GM10248 (cell line): ENCODE measurements around the gene AFAP1.
A peak's percentile ranks its signal among the peaks of the same experiment; 100 is the strongest.

ENCODE experiments used
- CTCF ChIA-PET: fragments of 300-600 bp; sonication (Branson Sonifier 250); formaldehyde crosslinking; extraction: SDS; loops from one replicate; lab custom pipeline; 2021; ENCODE audit warnings: antibody characterized with exemption; lab: Yijun Ruan, JAX
- POLR2A ChIA-PET: fragments of 350-650 bp; sonication (Branson Sonifier 250); formaldehyde crosslinking; extraction: SDS; loops from one replicate; lab custom pipeline; 2020; ENCODE audit warnings: antibody characterized with exemption; lab: Yijun Ruan, JAX
- DNase-seq: peaks from one replicate; pipeline ENCODE4 v3.0.0; 2012; ENCODE audit errors: extremely low spot score
- TF ChIP-seq, protein P1 (sequence below): IDR thresholded peaks from 2 replicates; pipeline ENCODE4 v1.5.1; 2012; ENCODE audit warnings: mild to moderate bottlenecking, low read depth; ENCODE audit errors: extremely low read depth, missing control alignments, control extremely low read depth

AFAP1 gene

DNA sequence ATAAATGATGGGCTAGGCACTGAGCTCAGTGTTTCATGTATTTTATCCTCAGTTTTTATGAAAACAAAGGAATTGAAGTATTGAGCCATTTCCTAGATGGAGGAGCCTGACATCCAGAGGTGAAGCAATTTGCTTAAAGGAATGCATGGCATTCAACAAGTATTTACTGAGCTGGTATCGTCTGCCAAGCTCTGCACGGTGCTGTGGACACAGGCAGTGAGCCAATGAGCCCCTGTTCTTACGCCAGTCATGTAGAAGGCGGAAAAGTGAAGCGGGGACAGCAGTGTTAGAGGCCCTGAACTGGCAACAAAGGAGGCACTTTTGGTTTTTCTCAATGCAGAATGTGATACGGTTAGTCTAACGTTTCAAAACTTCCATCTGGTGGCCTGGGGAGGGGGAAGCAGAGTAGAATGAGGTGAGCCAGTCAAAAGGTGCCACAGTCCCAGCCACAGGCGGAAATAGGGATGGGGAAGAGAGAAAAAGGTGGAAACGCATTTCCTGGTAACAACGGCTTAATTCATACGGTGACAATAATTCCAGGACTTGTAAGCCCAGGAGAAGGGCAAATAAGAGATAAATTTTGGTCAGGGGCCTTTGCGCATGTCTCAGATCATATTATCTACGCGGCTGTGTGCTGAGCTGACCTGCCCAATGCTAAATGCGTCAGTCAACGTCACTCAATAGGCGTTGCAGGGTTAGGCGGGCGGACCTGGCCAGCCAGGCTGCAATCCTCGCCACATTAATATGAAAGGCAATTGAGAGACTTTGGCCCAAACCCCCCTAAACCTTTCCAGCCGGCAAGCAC, 133.9 kb downstream of the AFAP1 start:
- no peak for DNase-seq
- TF ChIP-seq, protein P1, sequence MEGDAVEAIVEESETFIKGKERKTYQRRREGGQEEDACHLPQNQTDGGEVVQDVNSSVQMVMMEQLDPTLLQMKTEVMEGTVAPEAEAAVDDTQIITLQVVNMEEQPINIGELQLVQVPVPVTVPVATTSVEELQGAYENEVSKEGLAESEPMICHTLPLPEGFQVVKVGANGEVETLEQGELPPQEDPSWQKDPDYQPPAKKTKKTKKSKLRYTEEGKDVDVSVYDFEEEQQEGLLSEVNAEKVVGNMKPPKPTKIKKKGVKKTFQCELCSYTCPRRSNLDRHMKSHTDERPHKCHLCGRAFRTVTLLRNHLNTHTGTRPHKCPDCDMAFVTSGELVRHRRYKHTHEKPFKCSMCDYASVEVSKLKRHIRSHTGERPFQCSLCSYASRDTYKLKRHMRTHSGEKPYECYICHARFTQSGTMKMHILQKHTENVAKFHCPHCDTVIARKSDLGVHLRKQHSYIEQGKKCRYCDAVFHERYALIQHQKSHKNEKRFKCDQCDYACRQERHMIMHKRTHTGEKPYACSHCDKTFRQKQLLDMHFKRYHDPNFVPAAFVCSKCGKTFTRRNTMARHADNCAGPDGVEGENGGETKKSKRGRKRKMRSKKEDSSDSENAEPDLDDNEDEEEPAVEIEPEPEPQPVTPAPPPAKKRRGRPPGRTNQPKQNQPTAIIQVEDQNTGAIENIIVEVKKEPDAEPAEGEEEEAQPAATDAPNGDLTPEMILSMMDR = no peak
- ChIA-PET CTCF (interaction anchor here (0.7 to 13.6 kb wide), 18 partner anchors 13 to 617 kb away, joined by 3 to 547 read pairs (median 4); no protein-coding TSS in a partner anchor), POLR2A (no interaction called here)

DNA sequence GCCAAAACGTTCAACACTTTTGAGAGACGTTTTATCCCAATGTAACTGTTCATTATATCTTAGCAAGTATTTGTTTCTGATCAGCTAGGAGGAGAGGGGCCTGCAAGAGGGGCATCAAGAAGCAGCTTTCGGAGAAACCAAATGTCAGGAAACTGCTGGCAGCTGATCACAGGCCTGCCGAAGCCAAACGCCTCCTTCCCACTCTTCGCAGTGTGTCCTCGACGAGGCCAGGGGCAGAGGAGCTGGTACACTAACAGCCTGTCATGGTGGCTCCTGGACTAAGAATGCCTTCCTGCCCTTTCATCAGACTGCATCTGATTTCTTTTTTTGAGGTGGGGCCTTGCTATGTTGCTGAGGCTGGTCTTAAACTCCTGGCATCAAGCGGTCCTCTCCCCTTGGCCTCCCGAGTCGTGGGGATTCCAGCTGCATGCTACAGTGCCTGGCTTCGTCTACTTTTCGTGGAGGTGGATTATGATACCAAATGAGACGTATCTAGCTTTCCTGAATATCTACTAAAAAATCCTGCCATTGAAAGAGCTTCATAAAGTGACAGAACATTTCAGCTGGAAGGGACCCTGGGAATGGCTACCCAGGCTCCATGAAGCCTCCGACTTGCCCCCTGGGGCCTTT, 134.8 kb downstream of the AFAP1 start:
- ChIA-PET POLR2A (interaction anchor here (0.7 kb wide), 1 partner anchor 38 kb away, joined by 3 read pairs; no protein-coding TSS in a partner anchor), CTCF (interaction anchor here (0.7 to 13.6 kb wide), 40 partner anchors 12 to 616 kb away, joined by 3 to 547 read pairs (median 4); no protein-coding TSS in a partner anchor)
- TF ChIP-seq, protein P1 = no peak
- DNase-seq = no peak

DNA sequence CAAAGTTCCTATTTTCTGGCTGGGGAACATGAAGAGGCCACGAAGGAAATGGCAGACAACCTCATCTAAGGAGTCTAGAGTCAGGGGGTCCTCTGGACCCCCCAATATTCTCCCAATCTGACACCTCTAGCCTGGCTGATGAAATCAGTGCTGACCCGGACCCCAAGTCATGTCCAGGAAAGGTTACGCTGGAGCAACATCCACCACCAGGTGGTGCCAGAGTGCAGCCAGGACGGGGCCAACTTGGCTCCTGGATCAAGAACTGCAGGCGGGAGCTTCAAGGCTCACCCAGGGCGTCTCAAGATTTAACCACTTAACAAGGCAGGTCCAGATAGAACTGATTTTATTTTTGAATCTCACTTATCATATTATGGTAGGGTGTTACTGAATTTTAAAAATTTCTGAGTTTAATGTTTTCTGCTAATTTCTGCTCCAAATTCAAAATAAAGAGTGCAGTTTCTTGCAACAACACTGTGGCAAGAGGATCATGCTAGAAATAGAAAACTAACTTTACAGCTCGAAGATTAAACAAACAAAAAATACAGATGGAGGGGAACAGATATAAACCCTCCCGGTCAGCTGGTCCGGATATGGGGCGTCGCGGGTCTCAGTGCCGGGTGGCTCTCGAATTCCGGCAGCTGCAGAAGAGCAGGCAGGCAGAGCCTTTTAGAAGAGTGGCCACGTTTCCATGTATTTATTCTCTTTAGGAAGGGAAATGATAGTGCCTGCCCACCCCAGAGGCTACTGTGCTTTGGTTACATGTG, 135.5 kb downstream of the AFAP1 start:
- CTCF ChIA-PET = interaction anchor here (0.7 to 13.6 kb wide), 33 partner anchors 11 to 207 kb away, joined by 3 to 547 read pairs (median 4); no protein-coding TSS in a partner anchor

DNA sequence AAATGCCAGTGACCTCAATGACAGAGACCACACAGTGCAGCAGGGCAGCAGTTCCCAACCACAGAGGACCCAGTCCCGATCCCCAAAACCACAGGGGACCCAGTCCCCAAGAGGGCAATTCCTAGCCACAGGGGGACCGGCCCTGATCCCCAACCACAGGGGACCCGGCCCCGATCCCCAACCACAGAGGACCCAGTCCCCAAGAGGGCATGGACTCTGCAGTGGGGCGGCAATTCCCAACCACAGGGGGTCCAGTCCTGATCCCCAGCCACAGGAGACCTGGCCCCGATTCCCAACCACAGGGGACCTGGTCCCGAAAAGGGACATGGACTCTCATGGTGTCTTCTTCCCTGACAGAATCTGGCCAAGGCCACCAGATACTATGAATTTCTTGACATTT, 136.3 kb downstream of the AFAP1 start:
- TF ChIP-seq, protein P1 = no peak
- ChIA-PET CTCF (interaction anchor here (1.0 to 13.6 kb wide), 14 partner anchors 11 to 385 kb away, joined by 3 to 547 read pairs (median 8); no protein-coding TSS in a partner anchor), POLR2A (no interaction called here)
- no peak for DNase-seq

More for the DNA sequence above, 135.5 kb downstream of the AFAP1 start:
- TF ChIP-seq, protein P1 = peak; percentile 92
- peak; percentile 85 for DNase-seq
- POLR2A ChIA-PET = interaction anchor here (0.7 kb wide), 1 partner anchor 39 kb away, joined by 3 read pairs; no protein-coding TSS in a partner anchor

DNA sequence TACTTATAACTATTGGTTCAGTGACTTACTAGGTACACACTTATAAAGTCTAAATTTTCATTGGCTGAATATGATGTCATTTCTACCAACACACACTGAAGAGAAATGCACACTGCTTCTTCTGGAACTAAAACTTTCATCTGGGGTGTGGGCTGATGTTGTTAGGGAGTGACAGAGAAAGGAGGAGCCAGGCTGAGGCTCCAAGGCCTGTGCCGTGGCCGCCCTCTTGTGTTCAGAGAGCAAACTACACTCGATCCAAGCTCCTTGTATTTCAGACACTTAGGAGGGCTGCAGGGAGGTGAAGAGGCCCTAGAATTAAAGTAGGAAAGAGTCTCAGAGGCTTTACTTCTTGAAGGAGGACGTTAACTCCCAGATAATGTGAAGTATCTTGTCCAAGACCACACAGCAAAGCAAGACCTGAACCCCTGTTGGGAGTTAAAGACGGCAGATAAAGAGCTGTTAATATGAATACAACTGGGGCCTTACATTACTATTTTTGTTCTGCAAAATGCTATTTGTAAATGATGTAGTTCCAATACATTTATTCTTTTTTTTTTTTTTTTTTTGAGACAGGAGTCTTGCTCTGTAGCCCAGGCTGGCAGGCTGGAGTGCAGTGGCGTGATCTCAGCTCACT, 137.5 kb downstream of the AFAP1 start:
- TF ChIP-seq, protein P1 = peak; percentile 93
- peak; percentile 85 for DNase-seq
- ChIA-PET CTCF (interaction anchor here (0.7 to 13.6 kb wide), 39 partner anchors 8 to 1116 kb away, joined by 3 to 547 read pairs (median 4); no protein-coding TSS in a partner anchor), POLR2A (no interaction called here)
